Activated CD4-positive, alpha-beta T cell treated with anti-CD3 and anti-CD28 coated beads for 24 hours (primary cell): ENCODE measurements around the gene SDE2.
"Not testable (repeated sequence)": the region's sequence is repeated elsewhere in the genome, so short reads cannot be mapped to it uniquely, and the experiment has no call there.

Experiments used
- DNase-seq, 2 donors: peaks; one replicate each; pipeline ENCODE4 v3.0.0-alpha.2; 2020; ENCODE audit warnings: low read depth in 2 of 2

SDE2 gene

DNA sequence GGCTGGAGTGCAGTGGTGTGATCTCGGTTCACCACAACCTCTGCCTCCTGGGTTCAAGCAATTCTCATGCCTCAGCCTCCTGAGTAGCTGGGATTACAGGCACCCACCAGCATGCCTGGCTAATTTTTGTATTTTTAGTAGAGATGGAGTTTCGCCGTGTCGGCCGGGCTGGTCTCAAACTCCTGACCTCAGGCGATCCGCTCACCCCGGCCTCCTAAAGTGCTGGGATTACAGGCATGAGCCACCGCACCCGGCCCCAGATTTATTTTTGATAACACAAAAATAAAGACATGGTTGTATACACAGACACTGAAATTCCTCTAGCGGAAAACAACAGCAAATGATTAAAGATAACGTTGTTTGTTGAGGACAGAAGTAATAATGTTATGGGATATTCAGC is 24.0 kb downstream of the SDE2 start:
- DNase-seq, result not testable (repeated sequence)

DNA sequence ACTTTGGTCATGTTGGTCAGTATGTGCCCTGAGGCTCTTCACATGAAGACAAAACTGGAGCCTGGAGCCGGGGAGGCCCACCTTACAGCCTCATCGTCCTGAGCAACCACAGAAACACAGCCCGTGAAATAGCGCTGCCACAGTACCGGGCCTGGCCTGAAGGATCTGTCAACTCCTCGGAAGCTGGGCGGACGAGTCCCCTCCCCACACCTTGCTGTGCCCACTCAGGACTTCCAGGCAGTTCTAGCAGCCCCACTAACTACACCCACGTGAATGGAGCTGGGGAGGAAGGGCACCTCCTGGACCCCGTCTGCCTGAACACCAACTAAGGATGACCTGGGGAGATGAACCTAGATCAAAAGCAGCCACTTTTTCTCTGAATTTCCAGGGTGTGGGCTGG is 24.7 kb downstream of the SDE2 start:
- no peak for DNase-seq

DNA sequence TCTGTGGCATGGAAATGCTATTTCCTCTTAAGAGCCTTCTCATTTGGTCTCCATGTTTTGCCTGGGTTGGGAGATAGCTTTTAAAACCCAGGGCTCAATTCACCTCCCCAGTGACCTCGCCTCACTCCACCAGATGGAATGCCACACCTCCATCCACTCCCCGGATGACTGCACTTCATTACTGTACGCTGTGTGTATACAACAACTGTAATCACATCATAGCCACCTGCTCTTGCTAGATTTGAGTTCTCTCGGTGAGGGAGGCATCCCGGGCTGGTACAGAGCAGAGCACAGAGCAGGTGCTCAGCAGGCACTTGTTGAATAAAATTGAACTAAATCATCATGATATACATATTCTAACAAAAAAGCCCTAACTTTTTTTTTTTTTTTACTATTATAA is 26.0 kb downstream of the SDE2 start:
- DNase-seq, result no peak

DNA sequence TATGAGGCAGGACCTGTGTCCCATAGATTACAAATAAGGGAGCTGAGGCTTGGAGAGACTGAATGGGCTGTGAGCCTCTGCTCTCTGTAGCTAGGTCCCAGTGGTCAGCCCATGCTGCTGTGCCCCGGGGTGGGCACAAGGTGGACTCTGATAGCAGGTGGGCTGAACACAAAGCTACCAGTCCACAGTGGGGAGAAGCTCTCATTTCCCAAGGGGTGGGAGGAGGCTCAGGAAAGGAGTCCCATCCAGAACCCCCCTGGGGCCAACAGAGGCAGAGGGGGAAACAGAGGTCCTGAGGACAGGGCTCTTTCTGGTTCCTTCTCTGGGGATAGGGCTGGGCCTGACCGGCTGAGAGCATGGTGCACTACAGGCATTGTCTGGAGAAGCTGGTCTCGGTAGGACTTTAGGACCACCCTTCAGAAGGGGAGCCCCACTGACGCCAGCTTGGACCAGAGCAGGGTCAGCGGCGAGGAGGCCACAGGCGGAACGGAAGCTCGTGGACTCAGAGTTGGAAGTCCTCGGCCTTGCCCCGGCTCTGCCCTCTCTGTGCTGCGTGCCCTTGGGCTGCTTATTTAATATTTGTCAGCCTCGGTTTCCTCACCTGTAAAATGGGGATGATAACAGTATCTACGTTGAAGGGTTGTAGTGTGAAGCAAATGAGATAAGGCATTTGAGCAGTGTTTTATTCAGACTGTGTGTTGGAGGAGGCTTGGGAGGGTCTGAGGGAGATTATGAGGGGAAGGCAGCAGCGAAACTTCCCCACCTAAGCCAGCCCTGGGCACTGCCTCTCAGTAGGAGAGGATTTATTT is 26.6 kb downstream of the SDE2 start:
- DNase-seq, result no peak

DNA sequence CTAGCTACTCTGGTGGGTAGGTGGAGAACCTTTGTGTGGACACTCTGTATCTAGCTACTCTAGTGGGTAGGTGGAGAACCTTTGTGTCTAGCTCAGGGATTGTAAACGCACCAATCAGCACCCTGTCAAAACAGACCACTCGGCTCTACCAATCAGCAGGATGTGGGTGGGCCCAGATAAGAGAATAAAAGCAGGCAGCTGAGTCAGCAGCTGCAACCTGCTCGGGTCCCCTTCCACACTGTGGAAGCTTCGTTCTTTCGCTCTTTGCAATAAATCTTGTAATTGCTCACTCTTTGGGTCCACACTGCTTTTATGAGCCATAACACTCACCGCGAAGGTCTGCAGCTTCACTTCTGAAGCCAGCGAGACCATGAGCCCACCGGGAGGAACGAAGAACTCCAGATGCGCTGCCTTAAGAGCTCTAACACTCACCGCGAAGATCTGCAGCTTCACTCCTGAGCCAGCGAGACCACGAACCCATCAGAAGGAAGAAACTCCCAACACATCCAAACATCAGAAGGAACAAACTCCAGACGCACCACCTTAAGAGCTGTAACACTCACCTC is 28.5 kb downstream of the SDE2 start:
- not testable (repeated sequence) for DNase-seq

DNA sequence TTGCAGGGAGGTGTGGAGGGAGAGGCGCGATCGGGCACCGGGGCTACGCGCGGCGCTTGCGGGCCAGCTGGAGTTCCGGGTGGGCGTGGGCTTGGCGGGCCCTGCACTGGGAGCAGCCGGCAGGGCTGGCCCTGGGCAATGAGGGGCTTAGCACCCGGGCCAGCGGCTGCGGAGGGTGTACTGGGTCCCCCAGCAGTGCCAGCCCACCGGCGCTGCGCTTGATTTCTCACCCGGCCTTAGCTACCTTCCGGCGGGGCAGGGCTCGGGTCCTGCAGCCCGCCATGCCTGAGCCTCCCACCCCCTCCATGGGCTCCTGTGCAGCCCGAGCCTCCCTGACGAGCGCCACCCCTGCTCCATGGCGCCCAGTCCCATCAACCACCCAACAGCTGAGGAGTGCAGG is 29.4 kb downstream of the SDE2 start:
- DNase-seq, result not testable (repeated sequence)

DNA sequence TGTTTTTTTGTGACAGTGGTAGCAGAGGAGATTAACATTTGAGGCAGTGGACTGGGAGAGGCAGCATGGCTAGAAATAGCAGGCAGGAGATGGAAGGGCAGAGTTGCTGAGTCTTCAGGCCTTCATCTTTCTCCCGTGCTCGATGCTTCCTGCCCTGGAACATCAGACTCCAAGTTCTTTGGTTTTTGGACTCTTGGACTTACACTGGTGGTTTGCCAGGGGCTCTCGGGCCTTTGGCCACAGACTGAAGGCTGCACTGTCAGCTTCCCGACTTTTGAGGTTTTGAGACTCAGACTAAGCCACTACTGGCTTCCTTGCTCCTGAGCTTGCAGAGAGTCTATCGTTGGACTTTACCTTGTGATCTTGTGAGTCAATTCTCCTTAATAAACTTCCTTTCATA is 33.9 kb downstream of the SDE2 start:
- no peak for DNase-seq

DNA sequence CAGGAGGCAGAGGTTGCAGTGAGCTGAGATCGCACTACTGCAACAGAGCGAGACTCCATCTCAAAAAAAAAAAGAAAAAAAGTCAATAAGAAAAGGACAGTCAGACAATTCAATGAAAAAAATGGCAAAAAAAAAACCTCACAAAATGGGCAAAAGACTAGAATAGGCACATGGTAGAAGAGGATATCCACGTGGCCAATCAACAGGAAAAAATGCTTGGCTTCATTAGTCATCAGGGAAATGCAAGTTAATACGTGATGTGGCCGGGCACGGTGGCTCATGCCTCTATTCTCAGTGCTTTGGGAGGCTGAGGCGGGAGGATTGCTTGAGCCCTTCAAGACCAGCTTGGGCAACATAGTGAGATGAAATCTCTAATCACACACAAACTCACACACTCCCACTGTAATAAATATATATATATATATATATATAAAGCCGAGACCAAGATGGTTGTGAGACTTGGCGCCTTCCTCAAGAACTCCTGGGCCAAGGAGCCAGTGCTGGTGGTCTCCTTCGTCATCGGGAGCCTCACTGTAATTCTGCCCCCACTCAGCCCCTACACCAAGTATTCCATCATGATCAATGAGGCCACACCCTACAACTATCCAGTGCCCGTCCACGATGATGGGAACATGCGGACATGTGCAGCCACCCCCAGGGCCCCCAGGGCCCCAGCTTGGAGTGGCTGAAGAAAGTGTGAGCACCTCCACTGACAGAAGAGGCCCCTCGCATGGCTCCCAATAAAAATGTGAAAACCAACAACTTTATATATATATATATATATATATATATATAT is 35.2 kb downstream of the SDE2 start:
- DNase-seq, result no peak

DNA sequence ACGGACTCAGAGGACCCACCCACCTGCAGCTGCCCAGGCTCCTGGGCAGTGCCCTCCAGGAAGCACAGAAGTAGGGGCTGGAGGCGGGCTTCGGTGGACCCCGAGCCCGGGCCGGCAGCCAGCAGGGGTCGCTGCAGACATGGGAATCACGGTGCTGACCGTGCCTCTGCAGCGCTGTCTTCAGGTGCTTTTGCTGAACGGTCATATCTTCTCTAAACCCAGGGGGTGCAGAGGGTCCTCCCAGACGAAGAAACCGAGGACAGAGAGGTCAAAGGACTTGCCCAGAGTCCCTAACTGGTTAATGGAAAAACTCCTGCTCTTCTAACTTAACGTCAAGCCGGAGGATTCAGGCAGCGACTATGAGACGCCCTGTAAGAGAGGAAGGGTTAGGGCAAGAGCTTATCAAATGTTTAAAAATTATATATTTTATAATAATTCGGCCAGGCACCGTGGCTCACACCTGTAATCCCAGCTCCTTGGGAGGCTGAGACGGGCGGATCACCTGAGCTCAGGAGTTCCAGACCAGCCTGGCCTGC is 36.6 kb downstream of the SDE2 start:
- DNase-seq, result peak; percentile 47 to 65

DNA sequence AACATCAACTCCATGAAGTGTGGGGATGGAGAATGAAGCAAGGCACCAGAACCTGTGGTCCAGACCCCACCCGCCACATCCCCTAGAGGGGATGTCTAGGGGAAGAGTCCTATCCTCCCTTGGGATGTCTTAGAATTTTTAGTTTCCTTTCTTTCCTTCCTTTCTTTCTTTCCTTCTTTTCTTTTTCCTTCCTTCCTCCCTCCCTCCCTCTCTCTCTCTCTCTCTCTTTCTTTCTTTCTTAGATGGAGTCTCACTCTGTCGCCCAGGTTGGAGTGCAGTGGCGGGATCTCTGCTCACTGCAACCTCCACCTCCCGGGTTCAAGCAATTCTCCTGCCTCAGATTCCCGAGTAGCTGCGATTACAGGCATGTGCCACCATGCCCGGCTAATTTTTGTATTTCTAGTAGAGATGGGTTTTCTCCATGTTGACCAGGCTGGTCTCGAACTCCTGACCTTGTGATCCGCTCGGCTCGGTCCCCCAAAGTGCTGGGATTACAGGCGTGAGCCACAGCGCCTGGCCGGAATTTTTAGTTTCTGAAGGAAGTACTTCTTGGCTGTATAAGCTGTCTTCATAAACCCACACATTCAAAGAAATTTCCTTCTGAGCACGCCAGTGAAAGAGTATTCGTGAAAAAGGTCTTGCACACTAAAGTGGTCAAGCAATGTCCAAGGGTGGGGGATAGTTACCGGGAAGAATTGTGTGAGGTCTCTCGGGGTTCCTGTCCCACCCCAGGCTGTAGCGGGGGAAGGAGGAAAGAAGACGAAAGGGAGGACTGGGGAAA is 37.3 kb downstream of the SDE2 start:
- no peak for DNase-seq

DNA sequence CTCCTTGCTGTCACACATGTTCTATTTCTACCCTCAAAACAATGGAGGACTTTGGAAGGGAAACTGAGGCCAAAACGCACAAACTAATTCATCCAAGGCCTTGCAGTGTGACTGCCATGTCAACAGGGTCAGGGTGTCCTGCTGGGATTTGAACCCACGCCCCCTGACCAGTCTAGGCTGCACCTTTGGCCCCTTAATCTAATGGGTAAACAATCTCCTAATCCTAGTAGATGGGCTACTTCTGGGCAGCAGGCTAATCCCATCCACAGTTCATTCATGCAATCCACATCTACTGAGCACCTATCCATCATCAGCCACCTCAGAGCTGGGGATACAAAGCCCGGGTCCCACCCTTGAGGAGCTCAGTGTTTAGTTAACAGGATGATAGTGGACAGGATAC is 41.1 kb downstream of the SDE2 start:
- DNase-seq, result no peak

DNA sequence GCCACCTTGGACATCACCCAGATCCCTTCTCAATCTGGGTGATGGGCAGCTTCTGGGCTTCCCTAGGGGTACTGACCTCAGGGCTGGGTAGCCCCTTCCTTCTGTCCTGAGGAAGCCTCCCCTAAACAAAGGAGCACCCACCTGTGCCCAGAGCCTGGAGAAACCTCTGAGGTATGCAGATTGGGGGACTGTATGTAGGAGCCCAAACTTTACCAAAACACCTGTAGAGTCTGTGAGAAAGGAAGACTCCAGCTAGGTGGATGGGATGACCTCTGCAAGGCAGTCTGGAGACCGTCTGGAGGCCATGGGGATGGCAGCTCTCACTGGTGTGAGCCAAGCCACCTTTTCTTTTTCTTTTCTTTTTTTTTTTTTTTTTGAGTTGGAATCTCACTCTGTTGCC is 44.4 kb downstream of the SDE2 start:
- DNase-seq, result no peak

DNA sequence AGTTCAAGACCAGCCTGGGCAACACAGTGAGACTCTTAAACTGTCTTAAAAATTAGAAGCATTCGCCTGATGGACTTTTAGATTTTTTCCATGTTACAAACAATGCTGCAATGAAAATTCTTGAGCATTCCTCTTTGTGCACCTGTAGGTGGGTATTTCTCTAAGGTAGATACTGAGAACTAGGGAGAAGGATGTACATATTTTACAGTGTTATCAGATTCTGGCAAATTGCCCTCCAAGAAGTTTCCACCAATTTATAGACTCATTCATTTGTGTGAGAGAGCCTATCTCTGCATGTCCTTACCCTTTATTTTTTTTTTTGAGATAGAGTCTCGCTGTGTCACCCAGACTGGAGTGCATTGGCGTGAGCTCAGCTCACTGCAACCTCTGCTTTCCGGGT is 45.8 kb downstream of the SDE2 start:
- no peak for DNase-seq

DNA sequence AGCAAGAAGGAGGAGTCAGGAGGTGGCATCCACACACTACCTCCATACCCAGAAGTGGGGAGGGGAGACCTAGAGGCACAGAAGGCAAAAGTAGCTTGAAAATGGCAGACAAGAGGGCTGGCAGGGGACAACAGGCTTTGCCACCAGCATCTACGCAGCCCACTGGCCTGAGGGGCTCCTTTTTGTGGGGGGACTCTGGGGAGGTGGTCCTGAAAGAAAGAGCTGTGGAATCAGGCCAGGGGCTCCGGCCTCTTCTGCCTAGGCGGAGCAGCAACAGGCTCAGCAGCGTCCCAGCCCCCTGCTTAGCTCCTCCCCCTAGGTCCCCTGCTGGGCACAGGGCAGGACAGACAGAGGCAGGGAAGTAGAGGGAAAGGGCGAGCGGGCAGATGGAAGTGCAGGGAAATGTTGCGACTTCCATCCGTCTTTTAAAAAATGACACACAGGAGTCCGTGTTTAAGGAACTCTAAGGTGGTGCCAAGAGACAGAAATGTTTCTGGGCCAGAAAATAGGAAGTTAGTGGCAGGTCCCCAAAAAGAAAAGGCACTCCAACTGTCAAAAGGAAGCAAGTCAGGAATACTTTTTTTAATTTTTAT is 48.1 kb downstream of the SDE2 start:
- DNase-seq, result no peak

DNA sequence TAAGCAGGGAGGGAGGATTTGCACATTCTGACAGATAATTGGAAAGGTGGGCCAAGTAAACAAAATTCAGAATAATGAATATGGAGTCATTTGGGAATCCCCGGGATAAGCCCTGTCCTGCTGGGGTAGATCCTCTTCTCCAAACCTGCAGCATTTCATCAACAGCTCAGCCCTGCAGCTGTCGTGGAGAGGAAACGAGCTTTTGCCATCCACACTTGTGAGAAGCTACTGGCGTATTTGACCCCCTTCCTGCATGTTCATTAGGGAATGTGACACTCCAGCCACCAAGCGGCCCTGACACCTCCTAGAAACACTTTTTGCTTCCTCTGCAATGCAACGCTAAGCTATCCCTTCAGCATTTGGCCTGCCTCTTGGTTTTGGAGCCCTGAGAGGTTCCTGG is 50.1 kb downstream of the SDE2 start:
- DNase-seq, result no peak

DNA sequence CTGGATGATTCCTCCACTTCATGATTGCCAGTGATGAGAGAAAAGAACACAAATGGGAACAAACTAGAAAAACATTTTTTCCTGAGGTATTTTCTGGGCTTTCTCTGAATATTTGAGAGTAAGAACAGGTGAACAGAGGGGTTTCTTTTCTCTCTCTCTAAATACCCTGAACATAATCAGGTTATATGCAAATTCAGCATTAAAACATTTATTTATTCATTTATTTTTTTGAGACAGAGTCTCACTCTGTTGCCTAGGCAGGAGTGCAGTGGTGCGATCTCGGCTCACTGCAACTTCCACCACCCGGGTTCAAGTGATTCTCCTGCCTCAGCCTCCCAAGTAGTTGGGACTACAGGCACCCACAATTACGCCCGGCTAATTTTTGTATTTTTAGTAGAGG is 52.3 kb downstream of the SDE2 start:
- no peak for DNase-seq

DNA sequence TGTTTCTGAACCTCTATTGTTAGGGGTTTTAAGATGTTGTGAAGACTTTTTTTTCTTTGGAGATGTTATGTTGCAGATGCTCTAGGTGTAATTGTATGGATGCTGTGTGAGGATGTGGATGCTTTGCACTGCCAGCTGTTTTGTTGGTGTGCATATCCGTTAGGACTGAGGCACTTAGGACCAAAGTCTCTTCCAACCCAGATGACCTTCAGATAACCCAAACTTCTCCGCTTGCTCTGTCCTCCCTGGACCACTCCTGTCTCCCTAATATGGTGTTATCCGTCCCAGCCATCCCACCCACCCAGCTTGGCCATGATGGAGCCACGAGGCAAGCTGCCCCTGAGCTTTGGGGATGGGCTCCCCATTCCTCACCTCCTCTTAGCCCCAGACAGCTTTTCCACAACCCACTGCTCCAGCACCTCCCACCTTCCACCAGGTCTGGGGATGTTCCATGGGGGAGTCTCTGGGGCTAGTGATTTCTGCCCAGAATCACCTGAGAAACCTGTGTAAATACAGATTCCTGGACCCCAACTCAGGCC is 53.0 kb downstream of the SDE2 start:
- DNase-seq, result no peak

DNA sequence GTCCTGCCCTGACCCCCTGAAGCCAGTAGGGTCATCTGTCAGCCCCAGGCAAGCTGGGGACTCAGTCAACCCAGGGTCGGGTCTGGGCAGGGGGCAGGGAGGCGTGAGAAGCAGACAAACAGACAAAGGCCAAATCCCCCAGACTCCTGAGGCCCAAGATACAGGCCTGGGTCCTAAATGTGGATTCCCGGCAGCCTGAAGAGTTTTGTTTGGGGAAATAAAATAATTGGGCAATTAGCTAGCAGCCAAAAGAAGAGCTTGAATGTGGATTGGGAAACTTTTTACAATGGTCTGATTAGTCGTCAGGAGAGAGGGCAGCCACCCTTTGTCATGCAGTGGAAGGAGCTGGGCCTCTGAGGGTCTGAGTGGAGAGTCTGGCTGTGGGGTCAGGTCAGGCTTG is 53.6 kb downstream of the SDE2 start:
- no peak for DNase-seq

DNA sequence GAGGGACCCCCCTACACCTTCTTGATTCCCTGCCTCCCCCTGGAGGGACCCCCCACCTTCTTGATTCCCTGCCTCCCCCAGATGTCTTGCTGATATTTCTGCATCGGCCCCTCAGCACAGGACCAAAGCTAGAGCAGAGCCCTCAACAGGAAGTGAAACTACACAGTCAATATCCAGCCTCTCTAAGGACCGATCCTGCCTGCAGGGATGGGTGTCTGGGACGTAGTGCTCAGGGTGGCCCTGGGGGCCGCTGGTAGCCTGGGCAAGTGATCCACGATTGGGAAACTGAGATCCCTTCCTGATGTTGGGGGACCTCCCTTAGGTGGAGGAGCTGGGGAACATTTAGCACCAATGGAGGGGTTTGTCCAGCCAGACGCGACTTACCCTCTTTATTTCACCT is 54.2 kb downstream of the SDE2 start:
- DNase-seq, result no peak

DNA sequence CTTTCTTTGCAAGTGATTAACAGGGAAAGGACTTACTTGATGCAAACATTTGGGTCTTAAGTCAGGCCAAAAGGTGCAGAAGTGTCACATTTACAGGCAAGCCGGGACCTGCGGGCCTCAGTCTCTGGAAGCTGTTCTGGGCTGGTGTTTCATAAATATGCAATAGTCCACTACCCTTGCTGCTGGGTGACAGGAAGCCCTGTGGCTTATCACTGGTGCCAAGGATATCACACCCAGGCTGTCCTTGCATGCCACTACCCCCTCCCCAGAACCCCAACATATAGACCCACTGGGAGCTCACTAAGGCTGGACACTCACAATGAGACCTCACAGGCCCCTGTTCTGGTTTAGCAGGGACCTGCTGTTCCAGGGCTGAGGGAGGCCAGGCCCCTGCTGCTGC is 54.8 kb downstream of the SDE2 start:
- DNase-seq, result no peak

DNA sequence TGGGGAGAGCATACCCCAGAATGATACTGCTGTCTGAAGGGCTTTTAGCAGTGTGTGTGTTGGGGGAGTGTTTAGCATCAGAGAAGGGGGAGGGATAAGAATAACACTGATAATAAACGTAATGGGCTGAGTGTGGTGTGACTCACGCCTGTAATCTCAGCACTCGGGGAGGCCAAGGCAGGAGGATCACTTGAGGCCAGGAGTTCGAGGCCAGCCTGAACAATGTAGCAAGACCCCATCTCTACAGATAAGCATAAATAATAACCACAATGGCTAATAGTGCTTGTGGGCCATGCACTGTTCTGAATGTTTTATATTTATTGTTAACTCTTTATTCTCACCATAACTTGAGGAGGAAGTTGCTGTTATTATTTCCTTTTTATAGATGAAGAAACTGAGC is 55.6 kb downstream of the SDE2 start:
- no peak for DNase-seq
